GM08714 (cell line): ENCODE measurements around the gene CLEC19A.

Experiments used
- H3K4me3 ChIP-seq: fragments of 200-500 bp; sonication (Bioruptor generic); 2 replicates; pipeline ENCODE4 v1.5.1; 2014; ENCODE audit warnings: mild to moderate bottlenecking, low read length, inconsistent platforms
- ZNF274 ChIP-seq: IDR thresholded peaks from 2 replicates; pipeline ENCODE4 v1.6.1; 2012; ENCODE audit warnings: mild to moderate bottlenecking, low read depth, low read length

CLEC19A gene

DNA sequence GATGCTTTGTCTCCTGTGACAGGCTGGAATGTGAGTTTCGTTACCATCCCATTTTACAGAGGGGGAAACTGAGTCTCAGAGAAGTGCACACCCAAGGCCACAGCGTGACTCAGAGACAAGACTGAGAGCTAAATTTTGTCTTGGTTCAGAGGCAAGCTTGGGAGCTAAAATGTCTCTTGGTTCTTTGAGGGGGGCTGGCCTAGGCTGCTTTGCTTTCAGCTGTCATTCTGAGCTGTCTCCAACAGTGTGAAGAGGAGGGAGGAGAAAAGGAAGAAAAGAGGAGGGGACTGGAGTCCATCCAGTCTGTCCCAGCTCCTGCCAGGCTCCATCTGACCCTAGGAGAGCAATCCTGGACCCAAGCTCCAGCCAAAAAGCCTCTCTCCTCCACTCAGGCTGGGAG, at the start of gene CLEC19A:
TSS of gene CLEC19A (plus strand) at position 301 of the 400 bp plus-strand sequence. CDS start 121 bp downstream, outside the sequence.
- no peak for TF ChIP-seq ZNF274
- H3K4me3 ChIP-seq, result no peak within 1 kb of the TSS

DNA sequence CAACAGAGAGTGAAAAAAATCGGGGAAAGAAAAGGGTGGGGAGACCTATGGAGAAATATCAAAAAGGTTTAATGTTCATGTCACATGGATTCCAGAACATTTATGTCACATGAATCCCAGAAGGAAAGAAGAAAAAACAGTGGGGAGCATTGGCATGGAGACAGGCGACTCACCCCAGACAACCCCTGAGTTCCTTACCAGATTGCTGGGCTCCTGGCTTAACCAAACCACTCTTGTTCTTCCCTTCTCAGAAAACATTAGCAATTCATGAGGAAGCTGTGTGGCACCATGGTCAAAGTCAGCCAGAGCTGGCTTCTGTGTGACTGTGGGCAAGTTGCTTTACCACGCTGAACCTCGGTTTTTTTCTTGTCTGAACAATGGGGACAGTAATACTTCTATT, 49.6 kb upstream of the CLEC19A start:
- no peak overlapping the region for H3K4me3 ChIP-seq
- TF ChIP-seq ZNF274, result no peak

- TF ChIP-seq ZNF274, result no peak
- no peak overlapping the region for H3K4me3 ChIP-seq
These were observed 48.8 kb upstream of the CLEC19A start for GRCh38 chr16:19236561-19237209.

GRCh38 chr16:19238406-19238805, 47.1 kb upstream of the CLEC19A start:
- no peak for TF ChIP-seq ZNF274
- H3K4me3 ChIP-seq, result no peak overlapping the region

DNA sequence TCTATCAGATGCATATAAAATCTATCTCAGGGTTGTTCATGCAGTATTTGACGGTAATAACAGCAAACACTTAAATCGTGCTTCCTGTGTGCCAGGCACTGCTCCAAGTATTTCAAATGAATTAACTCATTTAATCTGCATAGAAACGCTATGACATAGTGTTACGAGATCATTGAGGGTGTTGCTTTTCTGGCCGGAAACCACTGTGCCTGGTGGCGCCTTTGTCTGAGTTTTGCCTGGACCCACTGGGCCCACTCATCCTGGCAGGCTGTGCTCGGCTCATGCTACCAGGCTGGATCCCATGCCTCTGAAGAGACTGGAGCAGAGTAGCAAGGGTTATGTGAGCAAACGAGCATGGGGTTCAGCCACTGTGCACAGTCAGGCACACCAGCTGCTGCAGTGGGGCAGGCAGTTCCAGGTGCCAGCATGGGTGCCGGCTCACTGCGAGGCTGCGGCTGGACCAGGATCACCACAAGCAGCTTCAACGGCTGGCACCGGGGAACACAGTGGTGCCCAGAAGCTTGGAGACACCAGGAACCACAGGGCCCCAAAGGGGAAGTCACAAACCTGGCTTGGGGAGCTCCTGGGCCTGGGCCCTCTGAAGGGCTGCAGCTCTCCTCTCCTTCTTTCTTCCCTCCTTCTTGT, 45.9 kb upstream of the CLEC19A start:
- H3K4me3 ChIP-seq, result no peak overlapping the region
- no peak for TF ChIP-seq ZNF274

DNA sequence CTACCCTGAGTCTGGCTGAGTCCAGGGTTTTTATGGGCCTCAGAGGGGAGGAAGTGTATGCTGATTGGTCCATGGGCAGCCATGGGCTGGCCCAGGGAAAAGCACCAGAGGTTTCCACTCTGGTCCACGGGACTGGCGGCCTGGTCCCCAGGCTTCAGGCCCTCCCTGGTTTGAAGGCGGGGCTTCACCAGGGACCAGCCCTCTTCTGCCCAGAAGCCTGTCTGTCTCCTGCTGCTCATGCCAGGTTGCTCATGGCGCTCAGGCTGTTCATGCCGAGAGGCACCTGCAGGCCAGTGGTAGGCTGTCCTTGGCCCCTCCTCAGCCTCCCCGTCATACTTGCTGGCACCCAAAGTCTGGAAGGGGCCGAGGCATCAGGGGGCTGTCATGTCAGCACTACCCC, 45.0 kb upstream of the CLEC19A start:
- H3K4me3 ChIP-seq, result no peak overlapping the region
- no peak for TF ChIP-seq ZNF274

DNA sequence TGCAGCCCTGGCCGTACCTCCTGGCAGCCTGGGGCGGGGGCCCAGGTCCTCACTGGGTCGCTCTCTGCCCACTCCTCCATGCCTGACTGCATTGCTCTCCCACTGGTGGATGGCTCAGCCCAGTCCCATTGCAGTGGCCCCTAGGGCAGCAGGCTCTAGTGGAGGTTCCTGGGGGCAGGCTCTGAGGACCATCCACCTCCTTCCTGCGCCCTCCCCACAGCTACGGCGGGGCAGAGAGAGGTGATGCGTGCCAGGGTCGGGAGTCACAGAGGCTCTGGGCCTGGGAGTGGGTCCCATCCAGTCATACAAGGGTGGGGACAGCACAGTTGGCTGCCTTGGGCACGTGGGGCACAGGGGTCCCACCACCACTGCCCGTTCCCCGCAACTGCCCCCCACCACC, 44.0 kb upstream of the CLEC19A start:
- H3K4me3 ChIP-seq, result no peak overlapping the region
- no peak for TF ChIP-seq ZNF274

DNA sequence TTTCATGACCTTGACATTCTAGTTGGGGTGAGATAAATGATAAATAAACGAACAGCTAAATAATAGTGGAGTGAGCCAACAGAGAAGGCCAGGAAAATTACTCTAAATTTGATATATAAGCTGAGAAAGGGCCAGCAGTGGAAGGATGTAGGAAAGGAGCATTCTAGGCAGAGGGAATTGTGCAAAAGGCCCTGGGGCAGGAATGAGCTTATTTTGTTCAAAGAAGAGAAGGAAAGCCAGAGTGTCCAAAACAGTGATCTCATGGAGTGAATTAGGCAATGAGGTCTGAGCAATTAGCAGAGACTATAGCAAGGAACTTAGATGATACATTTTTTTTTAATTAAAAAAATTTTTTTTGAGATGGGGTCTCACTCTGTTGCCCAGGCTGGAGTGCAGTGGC, 43.3 kb upstream of the CLEC19A start:
- no peak overlapping the region for H3K4me3 ChIP-seq
- TF ChIP-seq ZNF274, result no peak

DNA sequence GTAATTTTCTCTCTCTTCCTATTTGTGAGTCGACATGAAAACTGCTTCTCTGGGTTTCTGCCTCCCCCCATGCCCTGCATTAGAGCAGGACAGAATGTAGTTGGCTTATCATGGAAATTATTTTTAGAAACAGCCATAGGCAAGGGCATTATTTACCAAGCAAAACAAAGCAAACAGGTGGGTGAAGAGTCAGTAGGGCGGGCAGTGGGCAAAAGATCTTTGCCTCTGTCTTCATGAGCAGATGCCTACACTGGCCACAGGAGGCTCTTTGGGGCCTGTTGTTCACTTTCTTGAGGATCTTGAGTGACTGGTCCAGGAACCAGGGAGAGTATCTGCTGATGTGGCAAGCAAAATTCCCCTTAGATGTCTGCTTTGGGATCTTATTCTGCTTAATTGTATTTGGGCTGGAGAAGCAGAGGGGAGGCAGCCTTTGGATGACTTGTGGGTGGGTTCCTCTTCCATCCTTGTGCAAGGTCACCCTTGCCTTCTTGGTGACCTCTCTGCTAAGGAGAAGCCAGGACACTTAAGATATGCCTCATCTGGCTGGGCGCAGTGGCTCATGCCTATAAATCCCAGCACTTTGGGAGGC, 42.5 kb upstream of the CLEC19A start:
- H3K4me3 ChIP-seq, result no peak overlapping the region
- no peak for TF ChIP-seq ZNF274

- no peak overlapping the region for H3K4me3 ChIP-seq
- TF ChIP-seq ZNF274, result no peak
These were observed 40.1 kb upstream of the CLEC19A start for GRCh38 chr16:19245326-19245925.

DNA sequence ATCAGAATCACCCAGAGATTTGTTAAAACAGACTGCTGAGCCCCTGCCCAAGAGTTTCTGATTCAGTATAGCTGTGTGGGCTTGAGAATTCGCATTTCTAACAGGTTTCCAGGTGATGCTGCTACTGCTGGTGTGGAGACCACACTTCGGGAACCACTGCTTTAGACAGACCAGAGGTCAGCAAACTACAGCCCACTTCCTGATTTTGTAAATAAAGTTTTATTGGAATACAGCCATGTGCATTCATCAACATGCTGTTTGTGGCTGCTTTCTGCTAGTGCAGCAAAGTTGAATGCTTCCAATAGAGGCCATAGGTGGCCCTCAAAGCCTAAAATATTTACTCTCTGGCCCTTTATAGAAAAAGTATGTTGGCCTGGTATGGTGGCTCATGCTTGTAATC, 32.6 kb upstream of the CLEC19A start:
- no peak for TF ChIP-seq ZNF274
- H3K4me3 ChIP-seq, result no peak overlapping the region

GRCh38 chr16:19254611-19255010, 30.9 kb upstream of the CLEC19A start:
- no peak overlapping the region for H3K4me3 ChIP-seq
- no peak for TF ChIP-seq ZNF274

GRCh38 chr16:19264123-19264673, 21.3 kb upstream of the CLEC19A start:
- no peak overlapping the region for H3K4me3 ChIP-seq
- TF ChIP-seq ZNF274, result no peak

- no peak for TF ChIP-seq ZNF274
- no peak overlapping the region for H3K4me3 ChIP-seq
These were observed 20.1 kb upstream of the CLEC19A start for GRCh38 chr16:19265380-19265930.

DNA sequence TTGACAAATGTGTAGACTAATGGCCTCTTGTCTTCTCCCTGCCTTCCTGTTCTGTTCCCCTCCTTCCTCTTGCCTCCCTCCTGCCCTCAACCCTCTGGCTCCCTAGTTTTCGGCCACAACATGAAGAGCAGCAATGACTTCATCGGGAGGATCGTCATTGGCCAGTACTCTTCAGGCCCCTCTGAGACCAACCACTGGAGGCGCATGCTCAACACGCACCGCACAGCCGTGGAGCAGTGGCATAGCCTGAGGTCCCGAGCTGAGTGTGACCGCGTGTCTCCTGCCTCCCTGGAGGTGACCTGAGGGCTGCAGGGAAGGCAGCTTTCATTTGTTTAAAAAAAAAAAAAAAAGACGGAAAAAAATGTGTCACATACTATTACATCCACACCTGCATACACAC, 18.8 kb upstream of the CLEC19A start:
- no peak overlapping the region for H3K4me3 ChIP-seq
- TF ChIP-seq ZNF274, result no peak
